NCI-H1105 treated with DMSO at 0.1 percent for 48 hours (cell line): ENCODE results near the gene HOXD9.

ENCODE experiments used
- DNase-seq: peaks from one replicate; lab custom pipeline; 2025; lab: John Stamatoyannopoulos, UW

HOXD9 gene

GRCh38 chr2:176124110-176124946, 1.8 kb downstream of the HOXD9 start:
- DNase-seq, result no peak

GRCh38 chr2:176124947-176125771, 2.6 kb downstream of the HOXD9 start:
- no peak for DNase-seq

GRCh38 chr2:176125772-176126054, 3.2 kb downstream of the HOXD9 start:
- DNase-seq, result no peak

- no peak for DNase-seq
These were observed 4.6 kb downstream of the HOXD9 start for GRCh38 chr2:176126929-176127773.

- DNase-seq, result no peak
These were observed 5.2 kb downstream of the HOXD9 start for GRCh38 chr2:176127774-176128072.

- DNase-seq, result no peak
These were observed 5.9 kb downstream of the HOXD9 start for GRCh38 chr2:176128172-176128981.

- no peak for DNase-seq
These were observed 6.7 kb downstream of the HOXD9 start, which contains the start of gene HOXD8 for GRCh38 chr2:176128982-176129796. HOXD8 (plus strand) TSS chr2:176129705; CDS start chr2:176130367, 662 bp downstream.

- no peak for DNase-seq
These were observed 7.3 kb downstream of the HOXD9 start for GRCh38 chr2:176129813-176130146.

- DNase-seq, result no peak
These were observed 7.8 kb downstream of the HOXD9 start for GRCh38 chr2:176130147-176130956.

- no peak for DNase-seq
These were observed 8.7 kb downstream of the HOXD9 start for GRCh38 chr2:176130957-176131847.

- DNase-seq, result no peak
These were observed 9.3 kb downstream of the HOXD9 start for GRCh38 chr2:176131848-176132158.

- DNase-seq, result no peak
These were observed 10.0 kb downstream of the HOXD9 start for GRCh38 chr2:176132205-176133171.

- no peak for DNase-seq
These were observed 10.9 kb downstream of the HOXD9 start for GRCh38 chr2:176133389-176133788.

- no peak for DNase-seq
These were observed 11.5 kb downstream of the HOXD9 start for GRCh38 chr2:176134035-176134434.

GRCh38 chr2:176135035-176135440, 12.5 kb downstream of the HOXD9 start:
- DNase-seq, result no peak

- DNase-seq, result no peak
These were observed 14.1 kb downstream of the HOXD9 start for GRCh38 chr2:176136374-176137251.

GRCh38 chr2:176137252-176137580, 14.7 kb downstream of the HOXD9 start:
- DNase-seq, result no peak
